ENCODE measurements around the gene SPN.

DNA sequence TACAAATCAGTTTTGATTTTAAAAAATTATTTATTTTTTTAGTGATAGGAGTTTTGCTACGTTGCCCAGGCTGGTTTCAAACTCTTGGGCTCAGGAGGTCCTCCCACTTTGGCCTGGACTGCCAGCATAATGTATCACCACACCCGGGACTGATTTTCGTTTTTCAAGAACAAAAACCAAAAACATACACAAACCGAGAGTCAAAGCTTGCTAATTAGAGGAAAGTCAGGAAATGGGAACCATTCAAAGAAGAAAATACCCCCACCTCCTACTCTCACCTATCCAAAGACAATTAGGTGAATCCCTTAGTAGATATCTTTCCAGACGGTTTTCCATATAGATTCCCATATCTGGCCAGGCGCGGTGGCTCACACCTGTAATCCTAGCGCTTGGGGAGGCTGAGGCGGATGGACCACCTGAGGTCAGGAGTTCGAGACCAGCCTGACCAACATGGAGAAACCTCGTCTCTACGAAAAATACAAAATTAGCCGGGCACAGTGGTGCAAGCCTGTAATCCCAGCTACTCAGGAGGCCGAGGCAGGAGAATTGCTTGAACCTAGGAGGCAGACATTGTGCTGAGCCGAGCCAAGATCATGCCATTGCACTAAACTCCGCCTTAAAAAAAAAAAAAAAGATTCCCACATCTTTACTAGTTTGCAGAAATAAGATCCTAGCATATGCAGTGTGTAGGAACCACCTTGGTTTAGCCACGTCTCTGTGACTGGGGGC lies 883 bp upstream of the SPN start:
- TF ChIP-seq, protein P1, sequence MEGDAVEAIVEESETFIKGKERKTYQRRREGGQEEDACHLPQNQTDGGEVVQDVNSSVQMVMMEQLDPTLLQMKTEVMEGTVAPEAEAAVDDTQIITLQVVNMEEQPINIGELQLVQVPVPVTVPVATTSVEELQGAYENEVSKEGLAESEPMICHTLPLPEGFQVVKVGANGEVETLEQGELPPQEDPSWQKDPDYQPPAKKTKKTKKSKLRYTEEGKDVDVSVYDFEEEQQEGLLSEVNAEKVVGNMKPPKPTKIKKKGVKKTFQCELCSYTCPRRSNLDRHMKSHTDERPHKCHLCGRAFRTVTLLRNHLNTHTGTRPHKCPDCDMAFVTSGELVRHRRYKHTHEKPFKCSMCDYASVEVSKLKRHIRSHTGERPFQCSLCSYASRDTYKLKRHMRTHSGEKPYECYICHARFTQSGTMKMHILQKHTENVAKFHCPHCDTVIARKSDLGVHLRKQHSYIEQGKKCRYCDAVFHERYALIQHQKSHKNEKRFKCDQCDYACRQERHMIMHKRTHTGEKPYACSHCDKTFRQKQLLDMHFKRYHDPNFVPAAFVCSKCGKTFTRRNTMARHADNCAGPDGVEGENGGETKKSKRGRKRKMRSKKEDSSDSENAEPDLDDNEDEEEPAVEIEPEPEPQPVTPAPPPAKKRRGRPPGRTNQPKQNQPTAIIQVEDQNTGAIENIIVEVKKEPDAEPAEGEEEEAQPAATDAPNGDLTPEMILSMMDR (IDR thresholded peaks at IDR 0.05), result no peak
- TF ChIP-seq POLR2A (IDR thresholded peaks at IDR 0.05), result no peak
